Liver (tissue), 9 donors: ENCODE data around the gene RPS17. TPM values are rescaled to one million over a fixed set of nuclear protein-coding genes. Genes with fewer than 3 reads are reported as not detected.

Experiments
- DNase-seq: peaks from one replicate; pipeline ENCODE4 v3.0.0-alpha.2; 2017; ENCODE audit warnings: low spot score
- H3K27ac ChIP-seq, 2 donors: one replicate each; pipeline ENCODE4 v1.7.0; 2013; ENCODE audit warnings: inconsistent platforms in 2 of 2, low read length in 2 of 2, control low read depth in 1 of 2, low read depth in 1 of 2, mild to moderate bottlenecking in 1 of 2
- H3K27me3 ChIP-seq, 4 donors: one replicate each; pipeline versions ENCODE4 v1.6.1 to v1.7.0; 2013; ENCODE audit warnings: low read length in 3 of 4, inconsistent platforms in 1 of 4, mild to moderate bottlenecking in 1 of 4, moderate library complexity in 1 of 4; ENCODE audit not compliant: control insufficient read depth in 4 of 4, insufficient read depth in 4 of 4
- H3K36me3 ChIP-seq, 4 donors: one replicate each; pipeline versions ENCODE4 v1.6.1 to v1.7.0; 2013; ENCODE audit warnings: low read length in 3 of 4, mild to moderate bottlenecking in 3 of 4, low read depth in 1 of 4, moderate library complexity in 1 of 4; ENCODE audit not compliant: control insufficient read depth in 4 of 4, insufficient read depth in 3 of 4
- H3K4me1 ChIP-seq, 4 donors: one replicate each; pipeline versions ENCODE4 v1.6.1 to v1.7.0; 2013; ENCODE audit warnings: low read length in 3 of 4, mild to moderate bottlenecking in 3 of 4, moderate library complexity in 1 of 4; ENCODE audit not compliant: control insufficient read depth in 4 of 4, insufficient read depth in 4 of 4
- H3K4me3 ChIP-seq, 3 donors: one replicate each; pipeline versions ENCODE4 v1.6.1 to v1.7.0; 2013; ENCODE audit warnings: low read length in 3 of 3, control low read depth in 1 of 3, low read depth in 1 of 3, mild to moderate bottlenecking in 1 of 3
- H3K9ac ChIP-seq, 2 donors: one replicate each; pipeline ENCODE4 v1.7.0; 2013; ENCODE audit warnings: low read length in 2 of 2, mild to moderate bottlenecking in 2 of 2, moderate library complexity in 2 of 2, control low read depth in 1 of 2, low read depth in 1 of 2
- H3K9me3 ChIP-seq, 4 donors: one replicate each; pipeline versions ENCODE4 v1.6.1 to v1.7.0; 2013; ENCODE audit warnings: low read length in 3 of 4; ENCODE audit not compliant: control insufficient read depth in 4 of 4
- ATF3 ChIP-seq: IDR thresholded peaks from 2 replicates; pipeline ENCODE4 v1.6.1; 2016; ENCODE audit warnings: antibody characterized with exemption
- EGR1 ChIP-seq, 2 donors: IDR thresholded peaks; 2 replicates each; pipeline ENCODE4 v1.6.1; 2016 to 2018; ENCODE audit warnings: antibody characterized with exemption in 2 of 2, low read depth in 2 of 2
- FOXA1 ChIP-seq: IDR thresholded peaks from 2 replicates; pipeline ENCODE4 v1.6.1; 2016; ENCODE audit warnings: antibody characterized with exemption
- FOXA2 ChIP-seq: IDR thresholded peaks from 2 replicates; pipeline ENCODE4 v1.6.1; 2016; ENCODE audit warnings: antibody characterized with exemption
- GABPA ChIP-seq, 2 donors: IDR thresholded peaks in 1 of 2; conservative IDR thresholded peaks in 1 of 2; 2 replicates each; pipeline ENCODE4 v1.6.1; 2016; ENCODE audit warnings: antibody characterized with exemption in 2 of 2, mild to moderate bottlenecking in 1 of 2, moderate library complexity in 1 of 2
- HNF4A ChIP-seq, 2 donors: conservative IDR thresholded peaks; 2 replicates each; pipeline ENCODE4 v1.6.1; 2016; ENCODE audit warnings: antibody characterized with exemption in 2 of 2, mild to moderate bottlenecking in 2 of 2
- HNF4G ChIP-seq: IDR thresholded peaks from 2 replicates; pipeline ENCODE4 v1.6.1; 2016; ENCODE audit warnings: antibody characterized with exemption
- JUND ChIP-seq, 2 donors: IDR thresholded peaks; 2 replicates each; pipeline ENCODE4 v1.6.1; 2016; ENCODE audit warnings: antibody characterized with exemption in 2 of 2
- MAX ChIP-seq: IDR thresholded peaks from 2 replicates; pipeline ENCODE4 v1.6.1; 2016; ENCODE audit warnings: antibody characterized with exemption
- NR2F2 ChIP-seq: IDR thresholded peaks from 2 replicates; pipeline ENCODE4 v1.6.1; 2016; ENCODE audit warnings: antibody characterized with exemption
- RAD21 ChIP-seq, 2 donors: IDR thresholded peaks; 2 replicates each; pipeline ENCODE4 v1.6.1; 2016; ENCODE audit warnings: antibody characterized with exemption in 2 of 2, mild to moderate bottlenecking in 2 of 2
- REST ChIP-seq: IDR thresholded peaks from 2 replicates; pipeline ENCODE4 v1.6.1; 2016; ENCODE audit warnings: antibody characterized with exemption, mild to moderate bottlenecking
- RXRA ChIP-seq, 2 donors: IDR thresholded peaks; 2 replicates each; pipeline ENCODE4 v1.6.1; 2017 to 2018; ENCODE audit warnings: antibody characterized with exemption in 2 of 2, mild to moderate bottlenecking in 1 of 2
- SP1 ChIP-seq: IDR thresholded peaks from 2 replicates; pipeline ENCODE4 v1.6.1; 2018; ENCODE audit warnings: antibody characterized with exemption, mild to moderate bottlenecking
- YY1 ChIP-seq: IDR thresholded peaks from 2 replicates; pipeline ENCODE4 v1.6.1; 2016; ENCODE audit warnings: antibody characterized with exemption, mild to moderate bottlenecking
- WGBS: extraction: QIAGEN DNeasy Blood & Tissue Kit; methylation state at CpG from one replicate; pipeline ENCODE4 v1.1.7; 2013; 5-methylcytosine and 5-hydroxymethylcytosine counted together
- polyA plus RNA-seq, 2 donors: library from polyadenylated mRNA; stranded (reverse) in 1 of 2; unstranded in 1 of 2; fragments of 200-250 nt in 1 of 2; fragments of >200 nt in 1 of 2; fragmentation: Nextera tagmentation in 1 of 2; extraction: Ambion mirVana in 1 of 2; gene quantifications; one replicate each; pipeline versions ENCODE4 v1.2.1 to v1.2.3, GENCODE V29; 2013 to 2015
- total RNA-seq, 2 donors: library from RNA; depleted of rRNA; stranded (reverse); fragments of >200 nt; gene quantifications; one replicate each; pipeline ENCODE4 v1.2.3, GENCODE V29; 2014
- TF ChIP-seq, protein P1 (sequence below): fragments of 150-350 bp; IDR thresholded peaks from 2 replicates; pipeline ENCODE4 v1.5.1; 2017; ENCODE audit warnings: improper control_type of control experiment, low read depth, low read length; ENCODE audit not compliant: missing input control
- TF ChIP-seq, protein P2 (sequence below): IDR thresholded peaks from 2 replicates; pipeline ENCODE4 v1.6.1; 2016; ENCODE audit warnings: antibody characterized with exemption
- donor health status: healthy.
- donor health status: healthy.
- donor health status: healthy.
- donor health status: healthy.
- donor health status: healthy.

RPS17 gene
- total and polyA plus RNA-seq, 4 donors: 283 to 1,607 (median 689) TPM

DNA sequence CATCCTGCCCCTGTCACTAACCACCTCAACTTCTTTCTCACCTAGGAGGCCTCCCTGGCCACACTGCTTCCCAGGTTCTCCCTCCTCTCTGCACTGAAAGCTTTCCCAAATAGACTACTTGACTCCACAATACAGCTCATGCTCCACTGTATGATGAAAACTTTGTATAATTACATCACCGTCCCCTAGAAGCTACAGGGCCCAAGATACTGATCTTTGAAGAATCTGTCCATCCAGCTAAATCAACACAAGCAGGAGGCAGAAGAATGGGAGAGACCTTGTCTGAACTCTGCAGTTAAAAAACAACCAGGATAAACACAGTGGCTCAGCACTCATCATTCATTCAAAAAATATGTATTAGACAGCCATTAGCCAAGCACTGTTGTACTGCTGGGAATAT is 26.4 kb upstream of the RPS17 start:
- TF ChIP-seq GABPA (IDR thresholded peaks at IDR 0.05 in 1 of 2, conservative IDR thresholded peaks at IDR 0.05 in 1 of 2): no peak
- no peak for TF ChIP-seq SP1
- TF ChIP-seq HNF4A (conservative IDR thresholded peaks at IDR 0.05): no peak
- no peak for TF ChIP-seq JUND (IDR thresholded peaks at IDR 0.05)
- no peak for TF ChIP-seq EGR1 (IDR thresholded peaks at IDR 0.05; ENCODE audit: low read depth in 2 of 2)
- TF ChIP-seq MAX: no peak
- TF ChIP-seq ATF3: no peak
- no peak for TF ChIP-seq REST
- no peak for TF ChIP-seq NR2F2
- no peak for DNase-seq
- Histone ChIP-seq H3K9me3 (no peaks in the 10 kb centered on the region), H3K4me3 (no peak overlapping the region), H3K27ac (no peak overlapping the region), H3K27me3 (no peaks in the 10 kb centered on the region), H3K9ac (no peak overlapping the region), H3K4me1 (no peaks in the 10 kb centered on the region), H3K36me3 (no peaks in the 10 kb centered on the region)
- WGBS: 88% methylated on average over 1 of the region's 1 CpG

DNA sequence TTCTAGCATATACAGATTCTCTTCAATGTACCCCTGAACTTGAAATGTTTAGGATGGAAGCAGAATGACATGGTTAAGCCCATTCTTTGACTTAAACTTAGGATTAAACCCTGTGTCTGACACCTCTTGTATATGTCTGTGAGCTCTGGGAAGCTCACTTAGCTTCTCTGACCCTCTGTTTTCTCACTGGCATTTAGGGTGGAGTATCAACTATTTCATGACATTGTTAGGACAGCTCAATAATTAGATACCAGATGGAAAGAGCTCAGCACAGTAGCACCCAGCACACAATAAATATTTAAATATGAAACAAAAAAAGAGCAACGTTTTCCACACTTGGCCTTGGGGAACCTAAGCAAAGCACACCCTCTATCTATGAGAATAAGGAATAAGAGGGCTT is 18.2 kb upstream of the RPS17 start:
- TF ChIP-seq FOXA1: no peak
- no peak for TF ChIP-seq SP1
- no peak for TF ChIP-seq HNF4A (conservative IDR thresholded peaks at IDR 0.05)
- TF ChIP-seq FOXA2: no peak
- no peak for TF ChIP-seq EGR1 (IDR thresholded peaks at IDR 0.05; ENCODE audit: low read depth in 2 of 2)
- TF ChIP-seq ATF3: no peak
- no peak for TF ChIP-seq REST
- TF ChIP-seq, protein P1, sequence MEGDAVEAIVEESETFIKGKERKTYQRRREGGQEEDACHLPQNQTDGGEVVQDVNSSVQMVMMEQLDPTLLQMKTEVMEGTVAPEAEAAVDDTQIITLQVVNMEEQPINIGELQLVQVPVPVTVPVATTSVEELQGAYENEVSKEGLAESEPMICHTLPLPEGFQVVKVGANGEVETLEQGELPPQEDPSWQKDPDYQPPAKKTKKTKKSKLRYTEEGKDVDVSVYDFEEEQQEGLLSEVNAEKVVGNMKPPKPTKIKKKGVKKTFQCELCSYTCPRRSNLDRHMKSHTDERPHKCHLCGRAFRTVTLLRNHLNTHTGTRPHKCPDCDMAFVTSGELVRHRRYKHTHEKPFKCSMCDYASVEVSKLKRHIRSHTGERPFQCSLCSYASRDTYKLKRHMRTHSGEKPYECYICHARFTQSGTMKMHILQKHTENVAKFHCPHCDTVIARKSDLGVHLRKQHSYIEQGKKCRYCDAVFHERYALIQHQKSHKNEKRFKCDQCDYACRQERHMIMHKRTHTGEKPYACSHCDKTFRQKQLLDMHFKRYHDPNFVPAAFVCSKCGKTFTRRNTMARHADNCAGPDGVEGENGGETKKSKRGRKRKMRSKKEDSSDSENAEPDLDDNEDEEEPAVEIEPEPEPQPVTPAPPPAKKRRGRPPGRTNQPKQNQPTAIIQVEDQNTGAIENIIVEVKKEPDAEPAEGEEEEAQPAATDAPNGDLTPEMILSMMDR: no peak
- TF ChIP-seq MAX: no peak
- TF ChIP-seq YY1: no peak
- TF ChIP-seq, protein P2, sequence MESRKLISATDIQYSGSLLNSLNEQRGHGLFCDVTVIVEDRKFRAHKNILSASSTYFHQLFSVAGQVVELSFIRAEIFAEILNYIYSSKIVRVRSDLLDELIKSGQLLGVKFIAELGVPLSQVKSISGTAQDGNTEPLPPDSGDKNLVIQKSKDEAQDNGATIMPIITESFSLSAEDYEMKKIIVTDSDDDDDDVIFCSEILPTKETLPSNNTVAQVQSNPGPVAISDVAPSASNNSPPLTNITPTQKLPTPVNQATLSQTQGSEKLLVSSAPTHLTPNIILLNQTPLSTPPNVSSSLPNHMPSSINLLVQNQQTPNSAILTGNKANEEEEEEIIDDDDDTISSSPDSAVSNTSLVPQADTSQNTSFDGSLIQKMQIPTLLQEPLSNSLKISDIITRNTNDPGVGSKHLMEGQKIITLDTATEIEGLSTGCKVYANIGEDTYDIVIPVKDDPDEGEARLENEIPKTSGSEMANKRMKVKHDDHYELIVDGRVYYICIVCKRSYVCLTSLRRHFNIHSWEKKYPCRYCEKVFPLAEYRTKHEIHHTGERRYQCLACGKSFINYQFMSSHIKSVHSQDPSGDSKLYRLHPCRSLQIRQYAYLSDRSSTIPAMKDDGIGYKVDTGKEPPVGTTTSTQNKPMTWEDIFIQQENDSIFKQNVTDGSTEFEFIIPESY: no peak
- no peak for TF ChIP-seq GABPA (IDR thresholded peaks at IDR 0.05 in 1 of 2, conservative IDR thresholded peaks at IDR 0.05 in 1 of 2)
- no peak for TF ChIP-seq NR2F2
- no peak for TF ChIP-seq RAD21 (IDR thresholded peaks at IDR 0.05)
- TF ChIP-seq HNF4G: no peak
- no peak for TF ChIP-seq RXRA (IDR thresholded peaks at IDR 0.05)
- Histone ChIP-seq H3K4me3 (no peak overlapping the region), H3K27me3 (no peaks in the 10 kb centered on the region), H3K36me3 (no peaks in the 10 kb centered on the region), H3K27ac (no peak overlapping the region), H3K9ac (no peak overlapping the region), H3K4me1 (no peaks in the 10 kb centered on the region), H3K9me3 (no peaks in the 10 kb centered on the region)
- no peak for DNase-seq
- 33% methylated on average over 1 of the region's 1 CpG for WGBS
